Skeletal muscle cell (primary cell): Measurements from ENCODE around the gene ENTREP1.
"Not testable (repeated sequence)": the region's sequence is repeated elsewhere in the genome, so short reads cannot be mapped to it uniquely, and the experiment has no call there.

Experiments
- DNase-seq: peaks from one replicate; pipeline ENCODE4 v3.0.0-alpha.2; 2010; ENCODE audit warnings: low read depth
- H3K4me3 ChIP-seq: 2 replicates; pipeline ENCODE4 v1.5.1; 2011; ENCODE audit warnings: low read depth, mild to moderate bottlenecking, control low read depth, low read length, moderate library complexity

ENTREP1 gene

DNA sequence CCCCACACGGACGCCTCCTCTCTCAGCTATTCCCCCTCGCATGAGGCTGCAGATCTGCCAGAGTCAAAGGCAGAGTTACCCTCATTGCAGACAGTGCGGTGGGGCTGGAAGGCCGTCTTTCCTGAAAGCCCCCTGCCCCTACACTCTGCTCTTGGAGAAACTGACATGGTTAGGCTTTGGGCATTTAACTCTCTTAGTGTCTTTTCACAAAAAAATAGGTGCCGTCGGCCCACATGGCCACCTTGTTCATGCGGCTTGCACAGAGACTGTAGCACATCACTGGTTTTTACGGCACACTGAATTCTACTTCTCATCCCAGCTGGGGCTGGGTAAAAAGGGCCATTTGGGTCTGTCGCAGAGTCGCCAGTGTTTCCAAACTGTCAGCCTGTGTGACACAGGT lies 107.6 kb downstream of the ENTREP1 start:
- no peak for DNase-seq
- no peak overlapping the region for H3K4me3 ChIP-seq

DNA sequence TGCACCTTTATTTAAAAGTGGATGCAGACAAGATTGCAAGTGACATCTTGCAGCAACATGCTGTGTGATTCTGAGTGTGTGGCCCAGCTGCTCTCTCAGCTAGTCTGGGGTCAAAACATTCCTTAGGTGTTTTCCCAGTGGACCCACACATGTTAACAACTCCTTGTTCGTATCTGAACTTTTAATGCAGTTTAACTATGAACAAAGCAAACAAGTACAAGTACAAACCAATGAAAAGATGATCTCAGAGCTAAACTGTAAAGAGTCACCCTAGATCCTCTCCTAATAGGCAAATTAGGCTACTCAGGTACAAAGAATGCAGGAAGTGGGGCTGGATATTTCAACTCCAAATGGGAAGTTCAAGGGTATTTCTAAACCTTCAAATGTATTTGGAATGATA lies 108.4 kb downstream of the ENTREP1 start:
- DNase-seq = no peak
- H3K4me3 ChIP-seq = no peak overlapping the region

DNA sequence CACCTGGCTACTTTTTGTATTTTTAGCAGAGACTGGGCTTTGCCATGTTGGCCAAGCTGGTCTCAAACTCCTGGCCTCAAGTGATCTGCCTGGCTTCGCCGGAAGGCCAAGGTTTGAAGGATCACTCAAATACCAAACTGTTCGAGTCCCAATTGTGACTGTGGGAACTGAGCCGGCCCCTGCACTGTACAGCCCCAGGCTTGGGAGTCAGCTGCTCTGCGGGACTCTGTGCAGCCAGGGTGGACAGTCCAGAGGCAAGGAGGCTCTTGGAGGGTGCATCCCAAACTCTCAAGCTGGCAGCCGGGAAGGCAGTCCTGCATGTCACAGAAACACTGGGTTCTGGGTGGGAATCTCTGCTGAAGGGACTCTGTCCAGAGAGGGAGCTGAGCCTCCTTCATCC lies 109.0 kb downstream of the ENTREP1 start:
- DNase-seq = no peak
- H3K4me3 ChIP-seq = no peak overlapping the region

DNA sequence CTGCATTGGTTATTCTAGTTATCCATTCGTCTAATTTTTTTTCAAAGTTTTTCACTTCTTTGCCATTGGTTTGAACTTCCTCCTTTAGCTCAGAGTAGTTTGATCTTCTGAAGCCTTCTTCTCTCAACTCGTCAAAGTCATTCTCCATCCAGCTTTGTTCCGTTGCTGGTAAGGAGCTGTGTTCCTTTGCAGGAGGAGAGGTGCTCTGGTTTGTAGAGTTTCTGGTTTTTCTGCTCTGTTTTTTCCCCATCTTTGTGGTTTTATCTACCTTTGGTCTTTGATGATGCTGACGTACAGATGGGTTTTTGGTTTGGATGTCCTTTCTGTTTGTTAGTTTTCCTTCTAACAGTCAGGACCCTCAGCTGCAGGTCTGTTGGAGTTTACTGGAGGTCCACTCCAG lies 114.6 kb downstream of the ENTREP1 start:
- not testable (repeated sequence) for DNase-seq, H3K4me3 ChIP-seq

DNA sequence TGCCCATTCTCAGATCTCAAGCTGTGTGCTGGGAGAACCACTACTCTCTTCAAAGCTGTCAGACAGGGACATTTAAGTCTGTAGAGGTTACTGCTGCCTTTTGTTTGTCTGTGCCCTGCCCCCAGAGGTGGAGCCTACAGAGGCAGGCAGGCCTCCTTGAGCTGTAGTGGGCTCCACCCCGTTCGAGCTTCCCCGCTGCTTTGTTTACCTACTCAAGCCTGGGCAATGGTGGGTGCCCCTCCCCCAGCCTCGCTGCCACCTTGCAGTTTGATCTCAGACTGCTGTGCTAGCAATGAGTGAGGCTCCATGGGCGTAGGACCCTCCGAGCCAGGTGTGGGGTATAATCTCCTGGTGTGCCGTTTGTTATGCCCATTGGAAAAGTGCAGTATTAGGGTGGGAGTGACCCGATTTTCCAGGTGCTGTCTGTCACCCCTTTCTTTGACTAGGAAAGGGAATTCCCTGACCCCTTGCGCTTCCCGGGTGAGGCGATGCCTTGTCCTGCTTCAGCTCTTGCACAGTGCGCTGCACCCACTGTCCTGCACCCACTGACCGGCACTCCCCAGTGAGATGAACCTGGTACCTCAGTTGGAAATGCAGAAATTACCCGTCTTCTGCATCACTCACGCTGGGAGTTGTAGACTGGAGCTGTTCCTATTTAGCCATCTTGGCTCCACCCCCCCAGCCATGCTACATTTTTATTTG lies 115.4 kb downstream of the ENTREP1 start:
- H3K4me3 ChIP-seq, DNase-seq: not testable (repeated sequence)
